ENCODE data around the gene CRYL1. TPM values are rescaled to one million over a fixed set of nuclear protein-coding genes. Genes with fewer than 3 reads are reported as not detected.

The CRYL1 gene
- total RNA-seq, 1 experiment from 2014 or later = 0.14 TPM

- Histone ChIP-seq H3K27me3 (ENCODE audit: control insufficient read depth, insufficient read depth, low read length) (no peaks in the 10 kb centered on the region; the same call in 1 of the 2 replicates), H3K4me3 (ENCODE audit: insufficient read depth, low read depth, low read length) (no peak overlapping the region), H3K36me3 (replicated peaks; ENCODE audit: control insufficient read depth, insufficient read depth, low read length) (no peaks in the 10 kb centered on the region)
- DNase-seq = no peak
These were observed 25.1 kb upstream of the CRYL1 start for GRCh38 chr13:20550799-20551198.

GRCh38 chr13:20547479-20547908 is 21.8 kb upstream of the CRYL1 start:
- Histone ChIP-seq H3K27me3 (ENCODE audit: control insufficient read depth, insufficient read depth, low read length) (no peaks in the 10 kb centered on the region; the same call in 1 of the 2 replicates), H3K4me3 (ENCODE audit: insufficient read depth, low read depth, low read length) (no peak overlapping the region), H3K36me3 (replicated peaks; ENCODE audit: control insufficient read depth, insufficient read depth, low read length) (no peaks in the 10 kb centered on the region)
- no peak for DNase-seq

DNA sequence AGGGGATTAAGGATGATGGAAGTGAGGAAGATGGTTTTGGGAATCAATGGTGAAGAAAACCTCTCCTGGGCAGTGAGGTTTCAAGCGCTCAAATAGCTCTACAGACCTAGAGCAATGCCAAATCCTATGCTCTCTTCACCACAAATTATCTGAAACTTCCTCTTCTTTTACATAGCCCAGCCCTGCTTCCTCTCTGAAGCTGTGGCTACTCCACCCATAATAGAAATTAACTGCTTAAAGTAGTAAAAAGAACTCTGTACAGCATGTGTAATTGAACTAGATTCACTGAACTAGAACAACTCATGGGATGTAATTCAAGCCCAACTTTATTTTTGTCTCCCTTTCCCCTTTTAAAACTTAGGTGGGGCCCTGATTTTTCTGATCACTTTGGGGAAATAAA is 20.9 kb upstream of the CRYL1 start:
- H3K4me3 ChIP-seq (ENCODE audit: insufficient read depth, low read depth, low read length) = no peak overlapping the region
- no peaks in the 10 kb centered on the region for H3K36me3 ChIP-seq (replicated peaks; ENCODE audit: control insufficient read depth, insufficient read depth, low read length)
- DNase-seq = no peak
- peaks cover 2% of the 10 kb centered on the region; the same call in 1 of the 2 replicates for H3K27me3 ChIP-seq (ENCODE audit: control insufficient read depth, insufficient read depth, low read length)

GRCh38 chr13:20544201-20544923 is 18.7 kb upstream of the CRYL1 start:
- peaks cover 2% of the 10 kb centered on the region; the same call in 1 of the 2 replicates for H3K27me3 ChIP-seq (ENCODE audit: control insufficient read depth, insufficient read depth, low read length)
- DNase-seq = no peak
- H3K4me3 ChIP-seq (ENCODE audit: insufficient read depth, low read depth, low read length) = no peak overlapping the region
- no peaks in the 10 kb centered on the region for H3K36me3 ChIP-seq (replicated peaks; ENCODE audit: control insufficient read depth, insufficient read depth, low read length)

GRCh38 chr13:20536992-20537391 is 11.3 kb upstream of the CRYL1 start:
- peaks cover 29% of the 10 kb centered on the region for H3K27me3 ChIP-seq (ENCODE audit: control insufficient read depth, insufficient read depth, low read length)
- no peaks in the 10 kb centered on the region for H3K36me3 ChIP-seq (replicated peaks; ENCODE audit: control insufficient read depth, insufficient read depth, low read length)
- no peak for DNase-seq
- no peak overlapping the region for H3K4me3 ChIP-seq (ENCODE audit: insufficient read depth, low read depth, low read length)

DNA sequence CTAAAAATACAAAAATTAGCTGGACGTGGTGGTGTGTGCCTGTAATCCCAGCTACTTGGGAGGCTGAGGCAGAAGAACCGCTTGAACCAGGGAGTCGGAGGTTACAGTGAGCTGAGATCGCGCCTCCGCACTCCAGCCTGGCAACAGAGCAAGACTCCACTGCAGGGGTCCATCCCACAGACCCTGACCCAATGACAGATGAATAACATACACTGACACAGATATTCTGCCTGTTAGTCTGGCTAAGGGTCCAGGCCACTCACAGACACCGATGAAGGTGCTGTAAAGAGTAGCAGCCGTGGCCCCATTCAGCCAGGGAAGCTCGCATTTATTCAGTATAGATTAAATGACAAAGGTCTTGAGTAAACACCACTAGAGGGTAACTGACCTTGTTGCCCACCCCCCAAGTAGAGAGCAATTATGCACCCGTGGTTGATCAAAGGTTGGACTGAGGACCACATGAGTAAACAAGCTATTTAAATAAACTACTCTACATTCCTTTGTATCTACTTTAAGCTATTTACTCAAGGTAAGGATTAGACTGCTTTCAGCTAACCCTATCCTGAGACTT is 8.5 kb upstream of the CRYL1 start:
- Histone ChIP-seq H3K4me3 (ENCODE audit: insufficient read depth, low read depth, low read length) (no peak overlapping the region), H3K36me3 (replicated peaks; ENCODE audit: control insufficient read depth, insufficient read depth, low read length) (no peaks in the 10 kb centered on the region), H3K27me3 (ENCODE audit: control insufficient read depth, insufficient read depth, low read length) (peaks cover 43% of the 10 kb centered on the region)
- no peak for DNase-seq

DNA sequence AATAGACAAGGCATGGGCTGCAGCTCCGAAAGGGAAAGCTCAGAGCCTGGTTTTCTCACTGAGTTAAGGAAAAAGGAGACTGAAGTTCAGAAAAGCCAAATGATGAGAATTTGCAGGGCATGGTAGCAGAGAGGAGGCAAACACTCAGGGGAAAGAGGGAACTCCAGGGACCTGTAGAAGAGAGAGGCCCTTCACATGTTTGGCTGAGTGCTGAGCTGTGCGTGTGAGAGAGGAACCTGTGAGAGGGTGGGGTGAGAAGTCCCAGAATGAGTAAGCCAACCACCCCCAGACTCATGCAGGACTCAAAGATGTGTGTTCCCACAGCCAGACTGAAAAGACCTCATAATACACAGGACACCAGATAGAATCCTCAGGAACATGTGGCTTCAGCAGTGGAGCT is 2.8 kb upstream of the CRYL1 start:
- no peaks in the 10 kb centered on the region for H3K36me3 ChIP-seq (replicated peaks; ENCODE audit: control insufficient read depth, insufficient read depth, low read length)
- peaks cover 69% of the 10 kb centered on the region for H3K27me3 ChIP-seq (ENCODE audit: control insufficient read depth, insufficient read depth, low read length)
- H3K4me3 ChIP-seq (ENCODE audit: insufficient read depth, low read depth, low read length) = no peak overlapping the region
- DNase-seq = no peak

DNA sequence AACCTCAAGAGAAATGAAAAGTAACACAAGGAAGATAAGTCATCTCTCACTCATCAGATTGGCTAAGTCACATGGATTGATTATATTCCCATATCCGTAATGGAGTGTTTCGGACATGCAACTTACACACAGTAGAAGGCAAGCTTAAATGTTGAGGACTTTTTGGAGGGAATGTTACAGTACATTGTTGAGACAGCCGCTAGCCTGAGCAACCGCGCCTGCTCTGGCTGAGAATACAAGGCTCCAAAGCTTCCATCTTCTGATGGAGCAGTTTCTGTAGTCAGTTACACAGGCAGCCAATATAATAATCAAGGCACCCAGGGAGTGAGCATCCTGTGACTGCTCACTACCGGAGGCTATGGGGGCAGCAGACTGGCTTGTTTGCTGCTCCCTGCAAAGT is 1.0 kb upstream of the CRYL1 start:
- Histone ChIP-seq H3K27me3 (ENCODE audit: control insufficient read depth, insufficient read depth, low read length) (peaks cover 59% of the 10 kb centered on the region), H3K36me3 (replicated peaks; ENCODE audit: control insufficient read depth, insufficient read depth, low read length) (no peaks in the 10 kb centered on the region), H3K4me3 (ENCODE audit: insufficient read depth, low read depth, low read length) (no peak overlapping the region)
- DNase-seq = no peak

DNA sequence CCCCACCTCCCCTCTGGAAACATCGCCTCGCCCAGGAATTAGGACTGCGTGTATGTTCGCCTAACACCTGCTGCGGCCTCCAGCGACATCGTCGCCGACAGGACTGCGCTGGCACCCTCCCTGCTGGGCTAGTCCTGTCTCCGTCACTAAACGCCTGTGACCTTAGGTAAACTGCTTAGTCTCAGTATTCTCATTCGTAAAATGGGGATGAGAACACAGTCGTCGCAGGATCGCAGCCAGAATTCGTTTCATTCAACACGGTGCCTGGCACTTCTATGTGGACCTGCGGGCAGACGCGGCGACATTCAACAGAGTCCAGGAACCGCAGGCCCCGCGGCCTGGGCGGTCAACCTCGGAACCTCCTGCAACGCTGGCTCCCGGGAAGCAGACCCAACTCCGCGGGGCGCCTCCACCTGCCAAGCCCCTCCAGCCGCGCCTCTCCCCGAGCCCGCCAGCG is 485 bp downstream of the CRYL1 start:
- Histone ChIP-seq H3K4me3 (ENCODE audit: insufficient read depth, low read depth, low read length) (peak overlapping the region; percentile 53), H3K36me3 (replicated peaks; ENCODE audit: control insufficient read depth, insufficient read depth, low read length) (no peaks in the 10 kb centered on the region), H3K27me3 (ENCODE audit: control insufficient read depth, insufficient read depth, low read length) (peaks cover 47% of the 10 kb centered on the region)
- DNase-seq = peak; percentile 66

- Histone ChIP-seq H3K27me3 (ENCODE audit: control insufficient read depth, insufficient read depth, low read length) (peaks cover 20% of the 10 kb centered on the region), H3K4me3 (ENCODE audit: insufficient read depth, low read depth, low read length) (no peak overlapping the region), H3K36me3 (replicated peaks; ENCODE audit: control insufficient read depth, insufficient read depth, low read length) (no peaks in the 10 kb centered on the region)
- no peak for DNase-seq
These were observed 4.1 kb downstream of the CRYL1 start for GRCh38 chr13:20521364-20522115.

DNA sequence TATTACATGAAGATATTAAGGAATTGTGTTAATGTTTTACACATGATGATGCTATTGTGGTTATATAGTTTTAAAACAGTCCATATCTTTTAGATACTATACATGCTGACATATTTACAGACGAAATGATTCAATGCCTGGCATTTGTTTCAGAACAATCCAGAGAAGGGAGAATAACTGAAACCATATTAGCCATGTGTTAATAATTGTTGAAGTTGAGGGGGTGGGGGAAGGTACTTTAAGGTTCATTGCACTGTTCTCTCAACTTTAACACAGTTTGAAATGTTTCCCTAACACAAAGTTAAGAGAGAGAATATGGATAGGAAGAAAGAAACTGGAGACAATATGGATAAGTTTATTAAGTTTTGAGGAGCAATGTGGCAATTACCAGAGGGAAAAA is 5.8 kb downstream of the CRYL1 start:
- peaks cover 5% of the 10 kb centered on the region; the same call in 1 of the 2 replicates for H3K27me3 ChIP-seq (ENCODE audit: control insufficient read depth, insufficient read depth, low read length)
- no peaks in the 10 kb centered on the region for H3K36me3 ChIP-seq (replicated peaks; ENCODE audit: control insufficient read depth, insufficient read depth, low read length)
- DNase-seq = no peak
- H3K4me3 ChIP-seq (ENCODE audit: insufficient read depth, low read depth, low read length) = no peak overlapping the region

DNA sequence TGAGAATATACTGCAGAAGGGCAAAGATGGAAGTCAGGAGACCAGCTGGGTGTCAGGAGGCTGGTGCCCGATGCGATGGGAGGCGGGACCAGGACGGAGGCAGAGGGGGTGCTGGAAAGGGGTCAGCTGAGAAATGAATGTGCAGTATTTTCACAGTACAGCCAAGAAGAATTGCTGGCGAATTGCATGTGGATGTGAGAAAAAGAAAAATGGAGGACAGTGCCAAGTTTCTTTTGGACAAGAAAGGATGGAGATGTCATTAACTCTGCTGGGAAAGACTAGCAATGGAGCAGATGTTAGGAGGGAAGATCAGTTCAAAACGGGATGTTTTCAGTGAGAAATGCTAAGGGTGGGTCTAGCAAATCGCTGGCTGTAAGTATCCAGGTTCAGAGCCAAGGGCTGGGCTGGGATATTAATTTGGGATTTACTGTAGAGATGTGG is 7.0 kb downstream of the CRYL1 start:
- Histone ChIP-seq H3K27me3 (ENCODE audit: control insufficient read depth, insufficient read depth, low read length) (no peaks in the 10 kb centered on the region; the same call in 1 of the 2 replicates), H3K4me3 (ENCODE audit: insufficient read depth, low read depth, low read length) (no peak overlapping the region)

GRCh38 chr13:20514866-20515265 is 10.8 kb downstream of the CRYL1 start:
- no peaks in the 10 kb centered on the region; the same call in 1 of the 2 replicates for H3K27me3 ChIP-seq (ENCODE audit: control insufficient read depth, insufficient read depth, low read length)
- no peak for DNase-seq

More for the DNA sequence above, 7.0 kb downstream of the CRYL1 start:
- H3K36me3 ChIP-seq (replicated peaks; ENCODE audit: control insufficient read depth, insufficient read depth, low read length) = no peaks in the 10 kb centered on the region
- DNase-seq = no peak

DNA sequence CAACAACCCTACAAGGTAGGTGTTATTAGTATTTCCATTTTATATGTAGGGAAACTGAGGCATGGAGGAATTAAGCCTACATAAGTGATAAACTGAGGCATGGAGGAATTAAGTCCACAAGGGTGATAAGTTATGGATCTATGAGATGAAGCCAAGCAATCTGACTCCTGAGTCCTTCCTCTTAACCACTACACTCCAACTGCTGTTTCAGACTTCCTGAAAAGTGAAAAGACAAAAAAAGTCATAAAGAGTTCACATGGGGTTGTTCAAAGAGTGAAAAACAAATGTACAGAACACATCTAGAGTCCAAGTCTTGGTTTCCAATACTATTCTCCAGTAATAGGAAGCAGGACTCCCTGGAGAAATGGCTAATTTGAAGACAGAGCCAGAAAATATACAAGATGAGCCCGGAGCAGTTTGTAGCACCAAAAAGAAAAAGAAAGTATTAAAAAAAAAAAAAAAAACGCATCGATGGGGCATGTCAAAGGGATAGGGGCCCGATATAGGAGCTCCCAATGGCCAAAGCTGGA is 12.1 kb downstream of the CRYL1 start:
- no peaks in the 10 kb centered on the region for H3K27me3 ChIP-seq (ENCODE audit: control insufficient read depth, insufficient read depth, low read length)
- no peak overlapping the region for H3K4me3 ChIP-seq (ENCODE audit: insufficient read depth, low read depth, low read length)
- no peaks in the 10 kb centered on the region for H3K36me3 ChIP-seq (replicated peaks; ENCODE audit: control insufficient read depth, insufficient read depth, low read length)
- DNase-seq = no peak

More at GRCh38 chr13:20514866-20515265, 10.8 kb downstream of the CRYL1 start:
- Histone ChIP-seq H3K36me3 (replicated peaks; ENCODE audit: control insufficient read depth, insufficient read depth, low read length) (no peaks in the 10 kb centered on the region), H3K4me3 (ENCODE audit: insufficient read depth, low read depth, low read length) (no peak overlapping the region)

All from H7 (cell line).